Right cardiac atrium (tissue), 5 donors: Measurements from ENCODE around the gene VSTM4. TPM values are rescaled to one million over a fixed set of nuclear protein-coding genes. Genes with fewer than 3 reads are reported as not detected.
A peak's percentile ranks its signal among the peaks of the same experiment; 100 is the strongest.

Source experiments
- ATAC-seq, 2 donors: fragments of 200-7000 bp; cut with Tn5 transposase; one replicate each; pipeline versions ENCODE4 v1.8.0 to v1.9.1; 2020; ENCODE audit warnings: moderate library complexity in 2 of 2, mild to moderate bottlenecking in 1 of 2
- DNase-seq, 3 donors: peaks; one replicate each; pipeline ENCODE4 v3.0.0-alpha.2; 2020
- H3K27ac ChIP-seq: one replicate; pipeline ENCODE4 v1.5.1; 2013; ENCODE audit warnings: mild to moderate bottlenecking, low read length, control low read depth, moderate library complexity
- H3K27me3 ChIP-seq: one replicate; pipeline ENCODE4 v1.6.1; 2013; ENCODE audit not compliant: control insufficient read depth, insufficient read depth
- H3K4me1 ChIP-seq: one replicate; pipeline ENCODE4 v1.6.1; 2013; ENCODE audit warnings: low read length; ENCODE audit not compliant: control insufficient read depth, insufficient read depth
- H3K4me3 ChIP-seq: one replicate; pipeline ENCODE4 v1.5.1; 2013; ENCODE audit warnings: low read length, control low read depth
- H3K9me3 ChIP-seq: one replicate; pipeline ENCODE4 v1.6.1; 2013; ENCODE audit warnings: low read length; ENCODE audit not compliant: control insufficient read depth
- WGBS: extraction: QIAGEN DNeasy Blood & Tissue Kit; methylation state at CpG from one replicate; pipeline ENCODE4 v1.1.7; 2013; 5-methylcytosine and 5-hydroxymethylcytosine counted together
- intact Hi-C, 4 donors: fragments of 100-400 bp; cut with DNase I; formaldehyde crosslinking; loops; one replicate each; pipeline versions ENCODE4 v1.11.0 to v1.14.0; 2022 to 2023
- polyA plus RNA-seq: library from polyadenylated mRNA; stranded (reverse); fragments of 200-250 nt; gene quantifications from one replicate; pipeline ENCODE4 v1.2.3, GENCODE V29; 2013
- total RNA-seq, 4 donors: library from RNA; stranded (reverse); fragmentation: NEBNext Ultra II Directional; extraction: Animal tissue kit (Norgen Biotek cat#: 25700); gene quantifications; one replicate each; pipeline ENCODE4 v1.2.1, GENCODE V29; 2021
- donor health status: healthy with polysubstance abuse.
- donor health status: DM: no; HTN: yes; CAD: no.
- donor health status: DM: no; HTN: no; CAD: no.
- donor health status: DM: no; HTN: yes; CAD: no; lungs with severe emphysema.
- donor health status: DM: yes; HTN: yes; CAD: no.

The VSTM4 gene
- total and polyA plus RNA-seq, 5 donors = 9.9 to 23.8 (median 21.4) TPM

GRCh38 chr10:49023071-49023470 lies 92.3 kb downstream of the VSTM4 start:
- Histone ChIP-seq H3K4me1 (peaks cover 8% of the 10 kb centered on the region), H3K4me3 (no peak overlapping the region), H3K27ac (no peak overlapping the region), H3K9me3 (no peaks in the 10 kb centered on the region), H3K27me3 (no peaks in the 10 kb centered on the region)
- DNase-seq (no peak), ATAC-seq (no peak)
- intact Hi-C loops = no loop called here
- 55% methylated on average over 2 of the region's 2 CpGs for WGBS

DNA sequence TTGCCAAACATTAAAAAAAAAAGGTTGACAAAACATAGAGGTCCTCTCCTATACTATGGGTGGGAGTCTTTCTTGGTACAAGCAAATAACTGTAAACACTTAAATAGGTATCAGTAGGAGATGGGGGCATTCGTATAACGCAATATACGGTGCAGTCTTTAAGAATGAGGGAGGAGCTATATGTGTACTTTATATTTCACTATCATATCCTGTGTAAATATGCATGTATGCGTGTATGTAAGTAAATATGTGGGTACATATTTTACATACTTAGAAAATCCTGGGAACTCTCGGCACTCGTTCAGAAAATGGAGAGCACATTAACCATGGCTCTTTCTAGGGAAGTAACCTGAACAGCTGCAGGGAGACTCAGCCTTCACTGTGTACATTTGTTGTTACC lies 93.6 kb downstream of the VSTM4 start:
- no peak for ATAC-seq
- H3K27me3 ChIP-seq = no peaks in the 10 kb centered on the region
- peaks cover 8% of the 10 kb centered on the region for H3K4me1 ChIP-seq
- no peak overlapping the region for H3K4me3 ChIP-seq
- no peak for DNase-seq
- H3K9me3 ChIP-seq = no peaks in the 10 kb centered on the region
- 93% methylated on average over 6 of the region's 6 CpGs for WGBS
- H3K27ac ChIP-seq = no peak overlapping the region
- intact Hi-C loops = no loop called here

- no peaks in the 10 kb centered on the region for H3K9me3 ChIP-seq
- no peak overlapping the region for H3K4me3 ChIP-seq
- H3K27me3 ChIP-seq = no peaks in the 10 kb centered on the region
- H3K27ac ChIP-seq = no peak overlapping the region
- intact Hi-C loops = loop anchor here in 1 of 4 donors (10.0 kb wide), 1 partner anchor 89 kb away; no protein-coding TSS in a partner anchor
- WGBS = 90% methylated on average over 4 of the region's 4 CpGs
- no peak for DNase-seq
- H3K4me1 ChIP-seq = peaks cover 5% of the 10 kb centered on the region
- ATAC-seq = no peak
Measured at GRCh38 chr10:49015700-49016099, 99.6 kb downstream of the VSTM4 start.

- ATAC-seq = no peak
- Histone ChIP-seq H3K27ac (no peak overlapping the region), H3K9me3 (no peaks in the 10 kb centered on the region), H3K4me1 (peaks cover 12% of the 10 kb centered on the region), H3K4me3 (no peak overlapping the region), H3K27me3 (no peaks in the 10 kb centered on the region)
- intact Hi-C loops = loop anchor here in 1 of 4 donors (10.0 kb wide), 1 partner anchor 92 kb away; no protein-coding TSS in a partner anchor
- no peak for DNase-seq
- 74% methylated on average over 4 of the region's 4 CpGs for WGBS
Measured at GRCh38 chr10:49012603-49013002, 102.7 kb downstream of the VSTM4 start.

GRCh38 chr10:49011756-49012155 lies 103.6 kb downstream of the VSTM4 start:
- ATAC-seq (no peak), DNase-seq (no peak)
- Histone ChIP-seq H3K27me3 (no peaks in the 10 kb centered on the region), H3K27ac (no peak overlapping the region), H3K4me1 (peaks cover 12% of the 10 kb centered on the region), H3K9me3 (no peaks in the 10 kb centered on the region), H3K4me3 (no peak overlapping the region)
- intact Hi-C loops = loop anchor here in 1 of 4 donors (10.0 kb wide), 1 partner anchor 93 kb away; no protein-coding TSS in a partner anchor
- WGBS = 93% methylated on average over 11 of the region's 11 CpGs

DNA sequence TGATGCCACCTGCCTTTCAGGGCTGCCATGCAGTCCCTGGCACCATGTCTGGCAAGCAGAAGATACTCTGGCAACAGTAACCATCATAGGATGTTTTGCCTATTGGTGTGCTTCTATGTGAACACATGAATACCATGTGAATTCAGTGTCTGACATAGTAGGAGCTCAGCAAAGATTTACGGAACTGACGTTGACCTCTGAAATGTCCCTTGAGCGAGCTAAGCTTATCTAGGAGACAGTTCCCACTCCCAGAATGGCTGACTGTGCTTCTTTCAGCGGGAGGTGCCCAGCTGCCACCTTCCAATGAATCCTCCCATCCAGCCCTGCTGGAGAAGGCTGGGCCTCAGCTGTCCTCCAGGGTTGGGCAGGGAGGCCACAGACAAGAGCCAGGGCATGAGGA lies 104.5 kb downstream of the VSTM4 start:
- DNase-seq (no peak), ATAC-seq (no peak)
- Histone ChIP-seq H3K4me1 (peaks cover 12% of the 10 kb centered on the region), H3K9me3 (no peaks in the 10 kb centered on the region), H3K4me3 (no peak overlapping the region), H3K27me3 (no peaks in the 10 kb centered on the region), H3K27ac (no peak overlapping the region)
- intact Hi-C loops = loop anchor here in 1 of 4 donors (10.0 kb wide), 1 partner anchor 94 kb away; no protein-coding TSS in a partner anchor
- WGBS = 40% methylated on average over 4 of the region's 4 CpGs

GRCh38 chr10:49010295-49010694 lies 105.0 kb downstream of the VSTM4 start:
- intact Hi-C loops = loop anchor here in 1 of 4 donors (10.0 kb wide), 1 partner anchor 95 kb away; no protein-coding TSS in a partner anchor
- H3K4me3 ChIP-seq = no peak overlapping the region
- DNase-seq (peak in 2 of 3 donors; percentile 37 to 71), ATAC-seq (peak; percentile 34 to 45)
- H3K27me3 ChIP-seq = no peaks in the 10 kb centered on the region
- 66% methylated on average over 4 of the region's 4 CpGs for WGBS
- H3K27ac ChIP-seq = no peak overlapping the region
- H3K4me1 ChIP-seq = peaks cover 12% of the 10 kb centered on the region
- H3K9me3 ChIP-seq = no peaks in the 10 kb centered on the region

GRCh38 chr10:49009199-49009979 lies 105.9 kb downstream of the VSTM4 start:
- Histone ChIP-seq H3K4me3 (no peak overlapping the region), H3K9me3 (no peaks in the 10 kb centered on the region), H3K4me1 (peaks cover 12% of the 10 kb centered on the region), H3K27me3 (no peaks in the 10 kb centered on the region), H3K27ac (peak overlapping the region; percentile 75)
- WGBS = 41% methylated on average over 8 of the region's 8 CpGs
- DNase-seq (no peak), ATAC-seq (peak; percentile 10 to 16)
- intact Hi-C loops = loop anchor here in 2 of 4 donors (10.0 kb wide), 1 partner anchor 105 kb away; the partner anchor contains the start of gene VSTM4 (in 2 of the 2)

DNA sequence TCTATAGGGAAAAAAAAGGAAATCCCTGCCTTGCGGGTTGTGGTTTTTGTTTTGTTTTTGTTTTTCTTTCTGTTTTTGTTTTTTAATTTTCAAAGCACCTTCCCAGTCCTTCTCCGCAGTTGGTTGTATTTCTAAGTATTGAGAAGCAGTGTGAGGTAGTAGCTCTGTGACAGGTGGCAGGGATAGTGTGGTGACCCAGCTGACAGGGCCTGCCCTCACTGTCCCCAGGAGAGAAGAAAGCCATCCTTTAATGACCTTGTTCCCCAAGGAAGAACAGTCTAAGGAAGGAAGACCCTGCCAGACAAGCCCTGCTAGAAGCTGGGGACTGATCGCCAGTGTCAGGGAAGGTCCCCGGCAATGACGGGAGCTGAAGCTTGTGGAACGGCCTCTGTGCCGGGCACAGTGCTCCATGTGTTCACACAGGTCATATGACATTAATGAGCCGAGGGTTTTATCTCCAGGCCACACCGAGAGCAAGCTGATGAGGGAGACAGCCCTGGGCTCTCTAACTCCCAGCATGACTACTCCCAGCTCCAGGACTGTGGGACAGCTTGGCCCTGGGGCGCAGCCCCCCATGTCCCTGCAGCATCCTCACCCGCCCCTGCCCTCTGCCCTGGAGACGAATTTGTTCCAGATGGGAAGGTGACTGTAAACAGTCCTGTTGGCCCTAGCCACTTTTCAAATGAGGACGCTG lies 106.7 kb downstream of the VSTM4 start:
- ATAC-seq = peak; percentile 43 to 44
- Histone ChIP-seq H3K9me3 (no peaks in the 10 kb centered on the region), H3K27me3 (no peaks in the 10 kb centered on the region), H3K27ac (peak overlapping the region; percentile 75), H3K4me3 (no peak overlapping the region), H3K4me1 (peaks cover 11% of the 10 kb centered on the region)
- intact Hi-C loops = loop anchor here in 2 of 4 donors (10.0 kb wide), 1 partner anchor 106 kb away; the partner anchor contains the start of gene VSTM4 (in 2 of the 2)
- WGBS = 51% methylated on average over 13 of the region's 13 CpGs
- peak in 1 of 3 donors; percentile 48 for DNase-seq

- H3K27me3 ChIP-seq = no peaks in the 10 kb centered on the region
- DNase-seq = peak in 2 of 3 donors; percentile 65 to 80
- H3K4me3 ChIP-seq = no peak overlapping the region
- peak; percentile 77 to 78 for ATAC-seq
- H3K27ac ChIP-seq = no peak overlapping the region
- 26% methylated on average over 1 of the region's 1 CpG for WGBS
- intact Hi-C loops = loop anchor here in 2 of 4 donors (10.0 kb wide), 1 partner anchor 107 kb away; the partner anchor contains the start of gene VSTM4 (in 2 of the 2)
- peaks cover 9% of the 10 kb centered on the region for H3K4me1 ChIP-seq
- no peaks in the 10 kb centered on the region for H3K9me3 ChIP-seq
Measured at GRCh38 chr10:49008091-49008490, 107.2 kb downstream of the VSTM4 start.

GRCh38 chr10:49007129-49007528 lies 108.2 kb downstream of the VSTM4 start:
- no peaks in the 10 kb centered on the region for H3K27me3 ChIP-seq
- DNase-seq (no peak), ATAC-seq (no peak)
- no peak overlapping the region for H3K4me3 ChIP-seq
- intact Hi-C loops = loop anchor here in 2 of 4 donors (10.0 kb wide), 1 partner anchor 108 kb away; the partner anchor contains the start of gene VSTM4 (in 2 of the 2)
- no peaks in the 10 kb centered on the region for H3K9me3 ChIP-seq
- peak overlapping the region; percentile 35 for H3K27ac ChIP-seq
- H3K4me1 ChIP-seq = peaks cover 9% of the 10 kb centered on the region
- WGBS = 49% methylated on average over 5 of the region's 5 CpGs
